OCI-LY1 (cell line): Measurements from ENCODE around the gene PSD.

ENCODE experiments used
- H2AFZ ChIP-seq: fragments of 200-600 bp; sonication (generic), shearing (Covaris generic); 2 replicates; pipeline ENCODE4 v1.6.0; 2014; ENCODE audit warnings: antibody characterized with exemption, mild to moderate bottlenecking, low read length
- H3F3A ChIP-seq: fragments of 200-600 bp; sonication (generic), shearing (Covaris generic); 2 replicates; pipeline ENCODE4 v1.6.0; 2014; ENCODE audit warnings: mild to moderate bottlenecking, antibody characterized with exemption, low read length, moderate library complexity; ENCODE audit not compliant: insufficient read depth
- H3K27ac ChIP-seq: fragments of 200-600 bp; sonication (generic); 2 replicates; pipeline ENCODE4 v1.5.1; 2014; ENCODE audit warnings: low read length, mixed run types, mild to moderate bottlenecking, low read depth; ENCODE audit not compliant: poor library complexity, severe bottlenecking
- H3K27me3 ChIP-seq: fragments of 200-600 bp; sonication (generic); 2 replicates; pipeline ENCODE4 v1.6.0; 2014; ENCODE audit warnings: antibody characterized with exemption, mild to moderate bottlenecking, low read length, moderate library complexity; ENCODE audit not compliant: insufficient read depth
- H3K36me3 ChIP-seq: fragments of 200-600 bp; sonication (generic); 2 replicates; pipeline ENCODE4 v1.6.1; 2014; ENCODE audit warnings: mild to moderate bottlenecking, antibody characterized with exemption, low read length, moderate library complexity, mixed read lengths; ENCODE audit not compliant: insufficient read depth
- H3K4me1 ChIP-seq: fragments of 200-600 bp; sonication (generic); 2 replicates; pipeline ENCODE4 v1.5.1; 2014; ENCODE audit warnings: mild to moderate bottlenecking, low read length, moderate library complexity; ENCODE audit not compliant: insufficient read depth, severe bottlenecking
- H3K4me2 ChIP-seq: fragments of 200-600 bp; sonication (generic), shearing (Covaris generic); 2 replicates; pipeline ENCODE4 v1.6.1; 2014; ENCODE audit warnings: low read length
- H3K4me3 ChIP-seq: fragments of 200-600 bp; sonication (generic); 2 replicates; pipeline ENCODE4 v1.5.1; 2014; ENCODE audit warnings: low read length, low read depth, mild to moderate bottlenecking, mixed read lengths; ENCODE audit not compliant: poor library complexity, severe bottlenecking
- H3K79me2 ChIP-seq: fragments of 200-600 bp; shearing (Covaris generic); 2 replicates; pipeline ENCODE4 v1.6.1; 2016; ENCODE audit warnings: mixed run types, low read length, mixed read lengths; ENCODE audit not compliant: insufficient read depth
- H3K9ac ChIP-seq: fragments of 200-600 bp; sonication (generic), shearing (Covaris generic); 2 replicates; pipeline ENCODE4 v1.6.1; 2014; ENCODE audit warnings: mild to moderate bottlenecking, low read length, mixed read lengths
- H3K9me2 ChIP-seq: fragments of 200-600 bp; sonication (generic), shearing (Covaris generic); 2 replicates; pipeline ENCODE4 v1.6.1; 2014; ENCODE audit warnings: low read depth, mild to moderate bottlenecking, low read length, mixed read lengths
- H3K9me3 ChIP-seq: fragments of 200-600 bp; shearing (Covaris generic); 2 replicates; pipeline ENCODE4 v1.6.1; 2014; ENCODE audit warnings: low read length, mixed read lengths
- H4K20me1 ChIP-seq: fragments of 200-600 bp; sonication (generic), shearing (Covaris generic); 2 replicates; pipeline ENCODE4 v1.6.0; 2016; ENCODE audit warnings: mild to moderate bottlenecking, low read length; ENCODE audit not compliant: insufficient read depth
- EZH2 ChIP-seq: fragments of 200-600 bp; sonication (generic), shearing (Covaris generic); IDR thresholded peaks from 2 replicates; pipeline ENCODE4 v1.8.0; 2017; ENCODE audit warnings: borderline replicate concordance, mixed run types, mild to moderate bottlenecking, antibody characterized with exemption, low read length, moderate library complexity, mixed read lengths
- TF ChIP-seq, protein P1 (sequence below): fragments of 200-600 bp; sonication (generic), shearing (Covaris generic); IDR thresholded peaks from 2 replicates; pipeline ENCODE4 v1.5.1; 2017; ENCODE audit warnings: mild to moderate bottlenecking, antibody characterized with exemption, low read length, moderate library complexity, mixed read lengths

Gene PSD

DNA sequence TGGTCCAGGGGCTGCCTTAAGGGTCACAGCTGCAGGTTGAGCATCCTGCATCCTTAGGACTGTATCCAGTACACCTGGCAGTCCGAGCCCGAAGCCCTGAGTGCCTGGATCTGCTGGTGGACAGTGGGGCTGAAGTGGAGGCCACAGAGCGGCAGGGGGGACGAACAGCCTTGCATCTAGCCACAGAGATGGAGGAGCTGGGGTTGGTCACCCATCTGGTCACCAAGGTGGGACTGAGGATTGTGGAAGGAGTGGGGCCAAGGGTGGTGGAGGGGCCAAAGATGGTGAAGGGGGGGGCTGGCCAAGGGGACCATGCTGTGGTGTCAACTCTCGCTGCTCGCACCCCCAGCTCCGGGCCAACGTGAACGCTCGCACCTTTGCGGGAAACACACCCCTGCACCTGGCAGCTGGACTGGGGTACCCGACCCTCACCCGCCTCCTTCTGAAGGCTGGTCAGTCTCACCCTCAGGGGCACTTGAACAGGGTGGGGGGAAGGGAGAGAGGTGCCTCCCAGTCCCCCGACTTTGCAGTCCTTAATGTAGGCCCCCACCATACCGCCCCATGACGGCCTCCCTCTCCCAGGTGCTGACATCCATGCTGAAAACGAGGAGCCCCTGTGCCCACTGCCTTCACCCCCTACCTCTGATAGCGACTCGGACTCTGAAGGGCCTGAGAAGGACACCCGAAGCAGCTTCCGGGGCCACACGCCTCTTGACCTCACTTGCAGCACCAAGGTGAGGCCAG is 17.8 kb downstream of the PSD start:
- H3K79me2 ChIP-seq: no peaks in the 10 kb centered on the region
- H4K20me1 ChIP-seq: no peaks in the 10 kb centered on the region
- H3K9me2 ChIP-seq: no peaks in the 10 kb centered on the region
- no peaks in the 10 kb centered on the region for H3F3A ChIP-seq
- no peaks in the 10 kb centered on the region for H3K27me3 ChIP-seq
- H3K4me3 ChIP-seq: no peak overlapping the region
- TF ChIP-seq EZH2: no peak
- TF ChIP-seq, protein P1, sequence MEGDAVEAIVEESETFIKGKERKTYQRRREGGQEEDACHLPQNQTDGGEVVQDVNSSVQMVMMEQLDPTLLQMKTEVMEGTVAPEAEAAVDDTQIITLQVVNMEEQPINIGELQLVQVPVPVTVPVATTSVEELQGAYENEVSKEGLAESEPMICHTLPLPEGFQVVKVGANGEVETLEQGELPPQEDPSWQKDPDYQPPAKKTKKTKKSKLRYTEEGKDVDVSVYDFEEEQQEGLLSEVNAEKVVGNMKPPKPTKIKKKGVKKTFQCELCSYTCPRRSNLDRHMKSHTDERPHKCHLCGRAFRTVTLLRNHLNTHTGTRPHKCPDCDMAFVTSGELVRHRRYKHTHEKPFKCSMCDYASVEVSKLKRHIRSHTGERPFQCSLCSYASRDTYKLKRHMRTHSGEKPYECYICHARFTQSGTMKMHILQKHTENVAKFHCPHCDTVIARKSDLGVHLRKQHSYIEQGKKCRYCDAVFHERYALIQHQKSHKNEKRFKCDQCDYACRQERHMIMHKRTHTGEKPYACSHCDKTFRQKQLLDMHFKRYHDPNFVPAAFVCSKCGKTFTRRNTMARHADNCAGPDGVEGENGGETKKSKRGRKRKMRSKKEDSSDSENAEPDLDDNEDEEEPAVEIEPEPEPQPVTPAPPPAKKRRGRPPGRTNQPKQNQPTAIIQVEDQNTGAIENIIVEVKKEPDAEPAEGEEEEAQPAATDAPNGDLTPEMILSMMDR: no peak
- H3K4me1 ChIP-seq: peaks cover 19% of the 10 kb centered on the region
- no peak overlapping the region for H3K4me2 ChIP-seq
- no peak overlapping the region for H2AFZ ChIP-seq
- H3K9me3 ChIP-seq: no peaks in the 10 kb centered on the region
- no peak overlapping the region for H3K27ac ChIP-seq
- no peaks in the 10 kb centered on the region; the same call in 1 of the 2 replicates for H3K36me3 ChIP-seq
- no peak overlapping the region for H3K9ac ChIP-seq

DNA sequence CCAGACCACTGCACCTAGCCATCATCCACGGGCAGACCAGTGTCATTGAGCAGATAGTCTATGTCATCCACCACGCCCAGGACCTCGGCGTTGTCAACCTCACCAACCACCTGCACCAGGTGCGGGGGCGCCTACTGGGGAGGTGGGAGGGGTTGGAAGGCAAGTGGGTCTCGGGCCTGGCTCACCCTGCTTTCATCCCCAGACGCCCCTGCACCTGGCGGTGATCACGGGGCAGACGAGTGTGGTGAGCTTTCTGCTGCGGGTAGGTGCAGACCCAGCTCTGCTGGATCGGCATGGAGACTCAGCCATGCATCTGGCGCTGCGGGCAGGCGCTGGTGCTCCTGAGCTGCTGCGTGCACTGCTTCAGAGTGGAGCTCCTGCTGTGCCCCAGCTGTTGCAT is 18.5 kb downstream of the PSD start:
- H4K20me1 ChIP-seq: no peaks in the 10 kb centered on the region
- no peak overlapping the region for H2AFZ ChIP-seq
- no peaks in the 10 kb centered on the region for H3K9me2 ChIP-seq
- no peaks in the 10 kb centered on the region for H3F3A ChIP-seq
- no peaks in the 10 kb centered on the region for H3K27me3 ChIP-seq
- H3K9ac ChIP-seq: no peak overlapping the region; the same call in 1 of the 2 replicates
- no peaks in the 10 kb centered on the region for H3K9me3 ChIP-seq
- H3K4me3 ChIP-seq: peak overlapping the region; percentile 59
- TF ChIP-seq, protein P1: no peak
- no peak for TF ChIP-seq EZH2
- H3K36me3 ChIP-seq: no peaks in the 10 kb centered on the region; the same call in 1 of the 2 replicates
- peak overlapping the region; percentile 67; the same call in 1 of the 2 replicates for H3K4me2 ChIP-seq
- H3K4me1 ChIP-seq: peaks cover 19% of the 10 kb centered on the region
- H3K79me2 ChIP-seq: no peaks in the 10 kb centered on the region
- H3K27ac ChIP-seq: no peak overlapping the region

DNA sequence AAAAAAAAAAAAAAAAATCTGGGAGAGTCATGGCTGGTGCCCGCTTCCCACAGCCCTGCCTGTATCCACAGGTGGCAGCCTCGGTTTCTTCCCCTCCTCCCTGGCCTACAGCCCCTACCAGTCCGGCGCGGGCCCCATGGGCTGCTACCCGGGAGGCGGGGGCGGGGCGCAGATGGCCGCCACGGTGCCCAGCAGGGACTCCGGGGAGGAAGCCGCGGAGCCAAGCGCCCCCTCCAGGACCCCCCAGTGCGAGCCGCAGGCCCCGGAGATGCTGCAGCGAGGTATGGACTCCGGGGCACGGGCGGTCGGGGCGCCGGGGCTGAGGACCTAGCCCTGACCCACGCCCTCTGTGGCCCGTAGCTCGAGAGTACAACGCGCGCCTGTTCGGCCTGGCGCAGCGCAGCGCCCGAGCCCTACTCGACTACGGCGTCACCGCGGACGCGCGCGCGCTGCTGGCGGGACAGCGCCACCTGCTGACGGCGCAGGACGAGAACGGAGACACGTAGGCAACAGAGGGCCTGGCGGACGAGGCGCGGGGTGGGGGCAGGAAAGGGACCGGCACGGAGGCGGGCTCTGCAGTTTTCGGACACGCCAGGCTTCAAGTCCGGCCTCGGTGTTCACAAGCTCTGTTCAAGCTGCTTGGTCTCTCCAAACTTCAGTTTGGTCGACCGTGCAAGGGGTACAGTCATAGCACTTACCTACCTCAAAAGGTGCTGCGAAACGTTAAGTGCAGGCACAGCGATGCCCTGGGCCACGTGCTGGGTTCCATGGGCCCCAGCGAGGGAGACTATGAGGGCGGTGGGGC is 19.2 kb downstream of the PSD start:
- Histone ChIP-seq H2AFZ (no peak overlapping the region), H3K27me3 (no peaks in the 10 kb centered on the region), H3K9ac (peak overlapping the region; percentile 66; the same call in 1 of the 2 replicates), H3K79me2 (no peaks in the 10 kb centered on the region), H3K4me3 (peak overlapping the region; percentile 59), H3K9me3 (no peaks in the 10 kb centered on the region), H3F3A (no peaks in the 10 kb centered on the region), H3K4me2 (peak overlapping the region; percentile 67), H4K20me1 (no peaks in the 10 kb centered on the region), H3K9me2 (no peaks in the 10 kb centered on the region), H3K36me3 (no peaks in the 10 kb centered on the region; the same call in 1 of the 2 replicates), H3K27ac (no peak overlapping the region), H3K4me1 (peaks cover 19% of the 10 kb centered on the region)
- no peak for TF ChIP-seq EZH2
- TF ChIP-seq, protein P1: peak; percentile 78
